ENCODE measurements around the gene CLEC3A.

The CLEC3A gene

GRCh38 chr16:77995843-77996455 is 26.4 kb upstream of the CLEC3A start:
- Histone ChIP-seq H3K4me3 (ENCODE audit: low read depth in 1 of 2, low read length in 1 of 2) (no peak overlapping the region), H3K27ac (no peak overlapping the region), H3K36me3 (no peaks in the 10 kb centered on the region), H3K9me3 (no peaks in the 10 kb centered on the region), H3K27me3 (no peaks in the 10 kb centered on the region), H3K4me1 (ENCODE audit: control insufficient read depth in 1 of 2, insufficient read depth in 1 of 2, low read depth in 1 of 2, low read length in 1 of 2) (no peaks in the 10 kb centered on the region)
- no peak for TF ChIP-seq CTCF (IDR thresholded peaks at IDR 0.05)

GRCh38 chr16:77998350-77999023 is 23.9 kb upstream of the CLEC3A start:
- Histone ChIP-seq H3K4me3 (ENCODE audit: low read depth in 1 of 2, low read length in 1 of 2) (no peak overlapping the region), H3K27me3 (no peaks in the 10 kb centered on the region), H3K27ac (no peak overlapping the region), H3K4me1 (ENCODE audit: control insufficient read depth in 1 of 2, insufficient read depth in 1 of 2, low read depth in 1 of 2, low read length in 1 of 2) (no peaks in the 10 kb centered on the region), H3K9me3 (no peaks in the 10 kb centered on the region), H3K36me3 (no peaks in the 10 kb centered on the region)
- no peak for TF ChIP-seq CTCF (IDR thresholded peaks at IDR 0.05)

GRCh38 chr16:78001451-78002025 is 20.8 kb upstream of the CLEC3A start:
- no peak for TF ChIP-seq CTCF (IDR thresholded peaks at IDR 0.05)
- Histone ChIP-seq H3K36me3 (no peaks in the 10 kb centered on the region), H3K27me3 (no peaks in the 10 kb centered on the region), H3K4me1 (ENCODE audit: control insufficient read depth in 1 of 2, insufficient read depth in 1 of 2, low read depth in 1 of 2, low read length in 1 of 2) (no peaks in the 10 kb centered on the region), H3K27ac (no peak overlapping the region), H3K9me3 (no peaks in the 10 kb centered on the region), H3K4me3 (ENCODE audit: low read depth in 1 of 2, low read length in 1 of 2) (no peak overlapping the region)

GRCh38 chr16:78002915-78003538 is 19.3 kb upstream of the CLEC3A start:
- Histone ChIP-seq H3K4me3 (ENCODE audit: low read depth in 1 of 2, low read length in 1 of 2) (no peak overlapping the region), H3K27ac (no peak overlapping the region), H3K4me1 (ENCODE audit: control insufficient read depth in 1 of 2, insufficient read depth in 1 of 2, low read depth in 1 of 2, low read length in 1 of 2) (no peaks in the 10 kb centered on the region), H3K27me3 (no peaks in the 10 kb centered on the region), H3K9me3 (no peaks in the 10 kb centered on the region), H3K36me3 (no peaks in the 10 kb centered on the region)
- TF ChIP-seq CTCF (IDR thresholded peaks at IDR 0.05), result peak; percentile 43

- TF ChIP-seq CTCF (IDR thresholded peaks at IDR 0.05), result no peak
Observed at GRCh38 chr16:78004517-78004916, 17.8 kb upstream of the CLEC3A start.

More at GRCh38 chr16:78004517-78004916, 17.8 kb upstream of the CLEC3A start:
- Histone ChIP-seq H3K4me1 (ENCODE audit: control insufficient read depth in 1 of 2, insufficient read depth in 1 of 2, low read depth in 1 of 2, low read length in 1 of 2) (no peaks in the 10 kb centered on the region), H3K27ac (no peak overlapping the region), H3K9me3 (no peaks in the 10 kb centered on the region), H3K36me3 (no peaks in the 10 kb centered on the region), H3K4me3 (ENCODE audit: low read depth in 1 of 2, low read length in 1 of 2) (no peak overlapping the region), H3K27me3 (no peaks in the 10 kb centered on the region)

Measured in neutrophil (primary cell).